ENCODE data around the gene FBN1.

FBN1 gene

GRCh38 chr15:48623456-48623855, 22.1 kb downstream of the FBN1 start:
- DNase-seq (ENCODE audit: low read depth in 2 of 2): no peak

DNA sequence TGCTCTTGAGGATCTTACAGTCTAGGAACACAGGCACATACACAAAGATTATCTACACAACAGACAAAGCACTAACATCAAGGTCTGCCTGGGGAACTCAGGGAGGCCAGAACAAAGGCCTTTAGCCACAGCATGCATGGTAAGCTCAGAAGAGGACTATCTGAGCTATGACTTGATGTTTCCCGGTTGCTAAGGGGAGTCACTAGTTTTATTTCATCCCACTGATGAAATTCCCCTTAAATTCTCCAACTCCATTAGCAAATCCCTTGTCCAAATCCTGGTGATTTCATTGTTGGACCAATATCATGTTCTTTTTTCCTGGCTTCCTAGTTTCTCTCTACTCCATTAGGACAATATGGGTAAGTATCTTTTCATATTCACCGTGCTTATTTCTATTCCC, 23.3 kb downstream of the FBN1 start:
- no peak for DNase-seq (ENCODE audit: low read depth in 2 of 2)

DNA sequence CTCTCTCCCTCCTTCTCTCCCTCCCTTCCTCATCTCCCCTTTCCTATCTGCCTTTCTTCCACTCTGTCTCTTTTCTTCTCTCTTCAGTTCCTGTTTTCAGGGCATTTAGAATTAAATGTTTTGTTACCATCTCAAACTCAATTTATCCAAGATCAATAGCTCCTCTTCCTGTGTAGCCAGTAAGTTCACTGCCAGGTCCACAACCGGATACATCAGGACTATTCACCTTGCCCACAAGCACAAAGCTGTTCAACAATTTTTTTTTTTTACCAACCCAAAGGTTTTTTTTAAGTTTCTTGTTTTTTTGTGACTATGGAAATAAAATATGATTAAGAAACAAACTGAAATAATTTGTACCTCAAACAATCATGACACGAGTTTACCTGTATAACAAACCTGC, 26.1 kb downstream of the FBN1 start:
- no peak for DNase-seq (ENCODE audit: low read depth in 2 of 2)

DNA sequence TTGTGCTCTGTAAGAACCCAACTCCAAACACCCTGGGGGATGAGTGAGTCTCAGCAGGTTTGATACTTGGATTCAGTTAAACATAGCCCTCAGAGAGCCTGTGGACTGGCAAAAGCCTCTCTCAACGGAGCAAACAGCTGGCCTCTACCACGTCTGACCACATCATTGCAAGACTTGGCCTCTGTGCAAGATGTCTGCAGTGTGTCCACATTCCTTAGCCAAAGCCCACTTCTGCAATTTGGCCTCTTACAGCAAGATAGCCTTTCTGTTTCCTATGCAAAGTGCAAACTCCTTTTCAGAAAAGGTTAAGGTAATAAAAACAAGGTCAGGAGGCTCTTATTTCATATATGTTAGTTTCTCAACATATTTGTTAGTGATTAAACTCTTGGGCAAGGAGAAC, 27.9 kb downstream of the FBN1 start:
- no peak for DNase-seq (ENCODE audit: low read depth in 2 of 2)

- no peak for DNase-seq (ENCODE audit: low read depth in 2 of 2)
Measured at GRCh38 chr15:48616216-48616615, 29.3 kb downstream of the FBN1 start.

DNA sequence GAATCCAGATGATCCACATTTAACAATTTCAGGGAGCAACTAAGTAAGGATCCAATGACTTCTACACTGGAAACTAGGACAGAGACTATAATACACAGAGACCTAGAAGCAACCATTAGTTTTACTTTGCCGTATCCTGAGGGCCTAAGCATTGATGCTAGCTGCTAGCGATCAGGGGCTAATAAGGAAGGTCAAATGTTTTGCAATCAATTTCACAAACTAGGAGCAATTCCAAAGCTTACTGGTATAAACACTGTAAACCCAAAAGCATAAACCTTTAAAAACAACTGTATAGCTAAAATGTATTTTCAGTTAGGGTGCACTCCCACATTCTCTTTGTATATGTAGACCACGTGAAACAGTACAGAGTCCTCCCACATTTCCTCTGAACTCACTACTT, 31.5 kb downstream of the FBN1 start:
- no peak for DNase-seq (ENCODE audit: low read depth in 2 of 2)

DNA sequence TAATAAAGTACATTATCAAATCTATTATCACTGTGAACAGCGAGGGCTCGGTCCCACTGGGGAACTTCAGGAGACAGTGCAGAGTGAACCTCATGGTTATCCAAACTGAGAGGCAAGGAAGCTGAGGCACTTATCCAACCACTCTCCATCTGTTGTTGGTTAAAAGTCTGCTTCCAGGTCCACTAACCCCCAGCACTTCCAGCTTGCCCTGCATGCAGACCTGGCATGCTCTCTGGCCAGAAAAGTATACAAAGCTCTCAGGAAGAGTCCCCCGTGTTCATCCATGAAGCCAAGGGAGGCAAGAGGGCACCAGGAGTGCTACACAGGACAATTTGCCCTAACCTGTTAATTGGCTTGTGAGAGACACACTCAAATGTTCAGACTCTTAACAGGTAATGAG, 36.0 kb downstream of the FBN1 start:
- DNase-seq (ENCODE audit: low read depth in 2 of 2): no peak

GRCh38 chr15:48607846-48608245, 37.7 kb downstream of the FBN1 start:
- no peak for DNase-seq (ENCODE audit: low read depth in 2 of 2)

DNA sequence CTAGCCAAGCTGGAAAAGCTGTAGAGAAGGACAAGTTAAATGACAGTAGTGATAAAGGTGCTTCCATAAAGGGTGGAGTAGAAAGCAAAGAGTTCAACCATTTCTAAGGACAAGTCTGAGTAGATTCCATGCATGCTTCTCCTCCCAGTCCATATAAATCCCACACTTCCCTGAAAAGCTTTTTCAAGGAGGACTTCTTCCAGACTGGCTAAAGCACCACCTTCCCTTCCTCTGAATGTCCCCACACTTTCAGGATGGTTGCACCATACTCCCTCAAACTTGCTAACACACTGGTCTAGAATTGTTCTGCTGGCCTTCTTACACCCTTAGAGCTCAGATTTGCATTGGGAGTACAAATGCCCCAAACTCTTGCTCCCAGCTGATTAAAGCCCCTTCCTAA, 40.9 kb downstream of the FBN1 start:
- DNase-seq (ENCODE audit: low read depth in 2 of 2): no peak

DNA sequence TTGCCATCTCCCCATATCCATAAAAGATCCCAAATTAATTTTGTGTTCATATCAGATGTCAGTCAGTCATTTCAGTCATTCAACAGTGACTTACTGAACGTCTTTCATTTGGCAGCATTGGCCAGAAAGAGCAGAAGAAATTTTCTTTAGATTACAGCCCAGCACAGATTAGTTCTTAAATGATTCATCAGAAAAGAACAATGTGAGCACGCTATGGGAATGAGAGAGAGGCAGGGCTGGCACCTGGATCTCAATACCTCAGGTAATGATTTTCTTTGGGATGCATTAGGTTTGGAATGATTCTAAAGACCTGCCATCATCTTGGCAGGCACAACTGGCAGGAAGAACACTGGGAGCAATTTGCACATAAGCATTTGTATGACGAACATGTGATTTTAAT, 41.6 kb downstream of the FBN1 start:
- no peak for DNase-seq (ENCODE audit: low read depth in 2 of 2)

DNA sequence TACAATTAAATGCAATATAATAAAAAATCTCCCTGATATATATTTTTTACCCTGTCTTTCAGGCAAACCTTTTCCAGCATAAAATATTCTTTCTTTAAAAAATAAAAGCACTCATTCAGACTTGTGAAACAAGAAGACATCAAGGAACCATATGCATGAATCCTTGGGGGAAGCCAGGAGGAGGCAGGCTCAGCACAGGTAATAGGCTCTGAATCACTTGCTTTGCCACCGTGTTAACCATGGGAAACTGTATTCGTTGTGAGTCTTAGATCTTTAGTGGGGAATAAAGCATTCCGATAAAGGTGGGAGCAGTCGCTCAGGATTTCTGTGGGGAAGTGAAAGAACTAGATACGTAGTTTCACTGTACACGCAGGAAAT, 42.4 kb downstream of the FBN1 start:
- DNase-seq (ENCODE audit: low read depth in 2 of 2): no peak

DNA sequence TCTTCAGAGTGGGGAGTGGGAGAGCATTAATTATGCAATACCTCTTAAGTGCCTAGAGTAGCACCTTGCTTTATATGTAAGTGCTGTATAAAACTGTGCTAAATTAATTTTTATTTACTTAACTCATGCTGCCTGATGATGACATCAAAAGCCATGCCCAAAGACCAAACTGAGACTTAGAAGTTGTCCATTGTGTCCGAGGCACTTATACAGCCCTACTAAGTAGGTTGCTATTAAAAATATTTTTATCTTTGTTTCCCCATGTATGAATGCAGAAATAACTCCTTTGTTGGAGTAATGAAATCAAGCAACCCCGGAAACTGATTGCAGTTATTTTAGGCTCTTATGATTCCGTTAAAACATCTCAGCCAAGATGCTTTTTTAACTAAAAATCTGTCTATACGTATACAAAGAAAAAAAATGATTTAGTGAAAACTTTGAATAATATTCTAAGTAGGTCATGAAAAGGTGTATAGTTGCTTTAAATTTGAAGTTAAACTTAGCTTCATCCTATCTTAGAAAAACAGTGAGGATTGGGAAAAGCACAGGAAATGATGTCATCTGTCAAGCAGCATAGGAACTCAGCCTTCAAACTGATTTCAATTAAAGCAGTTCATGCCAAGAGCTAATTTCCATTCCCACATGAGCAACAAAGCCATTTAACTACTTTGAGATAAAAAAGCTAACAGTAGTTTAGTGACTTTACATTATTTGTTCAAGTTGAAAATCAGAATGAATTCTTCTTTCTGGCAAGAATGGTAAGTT, 43.0 kb downstream of the FBN1 start:
- no peak for DNase-seq (ENCODE audit: low read depth in 2 of 2)

DNA sequence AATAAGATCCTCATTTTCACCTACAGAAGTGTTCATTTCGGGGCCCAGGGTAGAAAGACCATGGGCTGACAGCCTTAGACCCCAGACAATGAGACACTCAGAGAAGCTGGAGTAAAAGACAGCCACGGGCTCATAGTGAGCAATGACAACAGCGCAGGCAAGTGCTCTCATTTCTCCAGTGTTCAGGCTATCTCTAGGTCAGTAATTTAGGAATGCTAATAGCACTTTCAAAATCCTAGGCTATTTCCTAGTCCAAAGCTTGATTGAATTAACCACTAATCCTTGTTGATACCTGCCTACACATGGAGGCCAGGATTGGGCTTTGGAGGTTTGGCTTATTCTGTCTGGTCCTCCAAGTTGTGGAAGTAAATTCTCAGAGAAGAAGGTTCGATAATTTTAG, 44.4 kb downstream of the FBN1 start:
- no peak for DNase-seq (ENCODE audit: low read depth in 2 of 2)

GRCh38 chr15:48596841-48597240, 48.7 kb downstream of the FBN1 start:
- DNase-seq (ENCODE audit: low read depth in 2 of 2): no peak

GRCh38 chr15:48596415-48596814, 49.1 kb downstream of the FBN1 start:
- DNase-seq (ENCODE audit: low read depth in 2 of 2): no peak

- DNase-seq (ENCODE audit: low read depth in 2 of 2): no peak
Measured at GRCh38 chr15:48595981-48596380, 49.5 kb downstream of the FBN1 start.

DNA sequence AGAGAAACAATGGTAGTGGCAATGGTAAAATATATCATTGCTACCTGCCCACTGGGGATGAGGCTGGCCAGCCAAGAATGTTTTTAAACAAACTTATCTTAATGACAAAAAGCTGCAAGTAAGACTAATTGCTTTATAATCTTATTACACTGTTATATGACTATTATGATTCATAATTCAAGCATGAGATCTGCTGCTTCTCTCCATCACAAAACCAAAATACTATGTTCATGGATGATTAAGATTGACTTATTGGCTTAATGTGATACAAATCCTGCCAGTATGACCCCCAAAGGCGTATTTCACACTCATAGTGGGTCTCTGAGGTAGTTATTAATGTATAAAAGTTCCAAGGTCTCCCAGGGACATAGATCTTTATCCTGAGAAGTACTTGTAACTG, 52.6 kb downstream of the FBN1 start:
- DNase-seq (ENCODE audit: low read depth in 2 of 2): no peak

DNA sequence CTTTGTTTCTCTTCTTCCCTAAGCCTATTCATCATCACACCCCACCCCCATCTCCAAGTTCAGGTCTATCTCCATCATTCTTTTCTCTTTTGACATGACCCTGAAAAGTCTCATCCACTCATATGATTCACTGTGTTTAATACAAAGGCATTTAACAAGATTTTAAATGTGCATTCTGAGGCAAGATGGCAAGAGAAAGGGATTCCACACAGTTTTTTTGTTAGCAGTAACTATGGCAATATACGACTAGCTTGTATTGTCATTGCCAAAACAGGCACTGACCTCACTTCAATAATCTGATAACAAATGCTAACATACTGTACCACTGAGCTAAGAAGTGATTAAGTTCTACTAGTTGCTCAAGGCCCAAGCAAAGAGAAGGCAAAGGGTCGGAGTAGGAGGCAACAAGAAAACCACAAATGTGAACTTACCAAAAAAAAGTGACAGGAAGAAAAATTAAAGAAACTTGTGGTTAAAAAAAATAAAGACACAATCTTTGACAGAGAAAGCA, 53.2 kb downstream of the FBN1 start:
- DNase-seq (ENCODE audit: low read depth in 2 of 2): no peak

GRCh38 chr15:48590723-48591122, 54.8 kb downstream of the FBN1 start:
- DNase-seq (ENCODE audit: low read depth in 2 of 2): no peak

- no peak for DNase-seq (ENCODE audit: low read depth in 2 of 2)
Measured at GRCh38 chr15:48584812-48585563, 60.5 kb downstream of the FBN1 start.

GRCh38 chr15:48584090-48584811, 61.3 kb downstream of the FBN1 start:
- no peak for DNase-seq (ENCODE audit: low read depth in 2 of 2)

- no peak for DNase-seq (ENCODE audit: low read depth in 2 of 2)
Measured at GRCh38 chr15:48582452-48583247, 62.9 kb downstream of the FBN1 start.

Data from stimulated activated CD8-positive, alpha-beta memory T cell treated with anti-CD3 and anti-CD28 coated beads, Interleukin-7, amount 100 ng/mL, for 1 hour (primary cell).